GM12878 (cell line): Measurements from ENCODE around the gene TNFRSF14. TPM values are rescaled to one million over a fixed set of nuclear protein-coding genes. Genes with fewer than 3 reads are reported as not detected.
A peak's percentile ranks its signal among the peaks of the same experiment; 100 is the strongest.

Source experiments
- ATAC-seq: fragments of 200-7000 bp; cut with Tn5 transposase; 3 replicates; pipeline ENCODE4 v1.9.1; 2020; ENCODE audit warnings: mild to moderate bottlenecking, moderate library complexity
- BruUV-seq: library from RNA; stranded (reverse); fragments of 400-500 nt; replicated peaks from 2 replicates; lab custom pipeline; 2021; lab: Mats Ljungman, UMichigan
- CTCF ChIA-PET: fragments of 300-600 bp; sonication (Branson Sonifier 250); formaldehyde crosslinking; extraction: SDS; loops from one replicate; lab custom pipeline; 2021; ENCODE audit warnings: inconsistent platforms; lab: Yijun Ruan, JAX
- POLR2A ChIA-PET: fragments of 350-600 bp; formaldehyde crosslinking; extraction: SDS; loops from one replicate; lab custom pipeline; 2021; ENCODE audit warnings: inconsistent platforms; lab: Charles Lee
- RAD21 ChIA-PET: fragments of 300-600 bp; sonication (Branson Sonifier 250); formaldehyde crosslinking; loops from one replicate; lab custom pipeline; 2023; ENCODE audit warnings: antibody characterized with exemption; ENCODE audit not compliant: unreplicated experiment; lab: Charles Lee
- SMC1A ChIA-PET: fragments of 300-600 bp; sonication (Branson Sonifier 250); formaldehyde crosslinking; loops from one replicate; lab custom pipeline; 2023; ENCODE audit not compliant: unreplicated experiment, uncharacterized antibody; lab: Charles Lee
- DNase-seq: peaks from one replicate; pipeline ENCODE4 v3.0.0-alpha.2; 2011; ENCODE audit warnings: low read depth, low spot score
- FAIRE-seq: peaks from 3 replicates; lab custom pipeline; 2011; peaks lifted over from hg19 to GRCh38; lab: Jason Lieb, UNC
- H2AFZ ChIP-seq: 2 replicates; pipeline ENCODE4 v1.6.0; 2011; ENCODE audit warnings: low read depth, low read length, control low read depth; ENCODE audit not compliant: control insufficient read depth
- H3K27ac ChIP-seq: 2 replicates; pipeline ENCODE4 v1.5.1; 2011; ENCODE audit warnings: control low read depth; ENCODE audit not compliant: control insufficient read depth, insufficient read depth
- H3K27me3 ChIP-seq, 2 experiments: replicated peaks in 1 of 2; 2 replicates each; pipeline versions ENCODE4 v1.6.0 to v1.6.1; 2011; ENCODE audit warnings: low read length in 1 of 2; ENCODE audit not compliant: control insufficient read depth in 2 of 2, insufficient read depth in 2 of 2
- H3K36me3 ChIP-seq, 2 experiments: 2 replicates each; pipeline ENCODE4 v1.5.1; 2011; ENCODE audit warnings: low read length in 1 of 2; ENCODE audit not compliant: control insufficient read depth in 2 of 2, insufficient read depth in 2 of 2
- H3K4me1 ChIP-seq: 2 replicates; pipeline ENCODE4 v1.6.1; 2011; ENCODE audit warnings: mild to moderate bottlenecking, low read length, moderate library complexity, mixed read lengths; ENCODE audit not compliant: control insufficient read depth, insufficient read depth
- H3K4me2 ChIP-seq: 2 replicates; pipeline ENCODE4 v1.6.0; 2011; ENCODE audit warnings: control low read depth; ENCODE audit not compliant: control insufficient read depth, insufficient read depth
- H3K4me3 ChIP-seq: fragments of 200-600 bp; sonication (generic); 2 replicates; pipeline ENCODE4 v1.5.1; 2016
- H3K79me2 ChIP-seq: 2 replicates; pipeline ENCODE4 v1.6.0; 2011; ENCODE audit warnings: low read length; ENCODE audit not compliant: control insufficient read depth, insufficient read depth
- H3K9ac ChIP-seq: 2 replicates; pipeline ENCODE4 v1.8.0; 2011; ENCODE audit warnings: low read length, control low read depth, mixed read lengths; ENCODE audit not compliant: control insufficient read depth, insufficient read depth
- H3K9me3 ChIP-seq: replicated peaks from 3 replicates; pipeline ENCODE4 v1.5.1; 2011; ENCODE audit warnings: mild to moderate bottlenecking, low read length; ENCODE audit not compliant: control insufficient read depth, insufficient read depth
- H4K20me1 ChIP-seq: 2 replicates; pipeline ENCODE4 v1.6.0; 2011; ENCODE audit not compliant: control insufficient read depth, insufficient read depth
- POLR2A ChIP-seq: IDR thresholded peaks from 2 replicates; pipeline ENCODE4 v1.6.1; 2011; ENCODE audit warnings: low read depth, mild to moderate bottlenecking, low read length
- SMC3 ChIP-seq: IDR thresholded peaks from 2 replicates; pipeline ENCODE4 v1.6.1; 2011; ENCODE audit warnings: low read length, improper control_type of control experiment, borderline replicate concordance
- ZNF217 ChIP-seq: fragments of 450-650 bp; IDR thresholded peaks from 2 replicates; pipeline ENCODE4 v1.6.1; 2017; ENCODE audit warnings: antibody characterized with exemption, mild to moderate bottlenecking
- ZNF24 ChIP-seq: fragments of 450-650 bp; IDR thresholded peaks from 2 replicates; pipeline ENCODE4 v1.6.1; 2017; ENCODE audit warnings: antibody characterized with exemption, mild to moderate bottlenecking
- WGBS: methylation state at CpG from one replicate; pipeline ENCODE4 v1.1.6; 2016; ENCODE audit warnings: low lambda C conversion rate; ENCODE audit not compliant: insufficient replicate concordance, insufficient coverage; ENCODE audit errors: missing lambda C conversion rate; 5-methylcytosine and 5-hydroxymethylcytosine counted together
- in situ Hi-C: fragments of 300-500 bp; cut with MboI; formaldehyde crosslinking; loops from 9 replicates; pipeline ENCODE4 v1.14.3; 2018; ENCODE audit warnings: mixed read lengths
- intact Hi-C: fragments of 100-400 bp; cut with micrococcal nuclease; formaldehyde crosslinking; loops from one replicate; pipeline ENCODE4 v1.14.2; 2022; ENCODE audit not compliant: unreplicated experiment
- polyA plus RNA-seq, 11 experiments: library from polyadenylated mRNA; depleted of rRNA in 4 of 11; unstranded in 6 of 11; stranded (reverse) in 5 of 11; fragments of >200 nt; fragmentation: Nextera tagmentation in 4 of 11; fragmentation: Illumina TruSeq in 1 of 11; extraction: Ambion mirVana in 4 of 11; extraction: Trizol in 1 of 11; gene quantifications; 1 replicate in 1 of 11; 2 replicates in 10 of 11; pipeline versions ENCODE4 v1.2.1 to v1.2.3, GENCODE V29; 2011 to 2016; ENCODE audit warnings: inconsistent platforms in 2 of 11, missing spikeins in 2 of 11, low read depth in 1 of 11
- total RNA-seq, 4 experiments: library from RNA; depleted of rRNA in 3 of 4; stranded (reverse); fragments of >200 nt in 3 of 4; fragmentation: Illumina TruSeq in 1 of 4; extraction: Trizol in 1 of 4; gene quantifications; 2 replicates each; pipeline versions ENCODE4 v1.2.1 to v1.2.3, GENCODE V29; 2013 to 2021
- TF ChIP-seq, protein P1 (sequence below): fragments of 450-650 bp; IDR thresholded peaks from 2 replicates; pipeline ENCODE4 v1.6.1; 2017; ENCODE audit warnings: mild to moderate bottlenecking, moderate library complexity
- TF ChIP-seq, protein P2 (sequence below): fragments of 450-650 bp; IDR thresholded peaks from 2 replicates; pipeline ENCODE4 v1.6.1; 2018; ENCODE audit warnings: mild to moderate bottlenecking, low read depth, moderate library complexity; ENCODE audit not compliant: partially characterized antibody

The TNFRSF14 gene
- total and polyA plus RNA-seq, 10 of the 15 experiments (the other 5 are each of a cell fraction or from before 2014, with no cell fraction given), result 0.43 to 114 (median 41.5) TPM

DNA sequence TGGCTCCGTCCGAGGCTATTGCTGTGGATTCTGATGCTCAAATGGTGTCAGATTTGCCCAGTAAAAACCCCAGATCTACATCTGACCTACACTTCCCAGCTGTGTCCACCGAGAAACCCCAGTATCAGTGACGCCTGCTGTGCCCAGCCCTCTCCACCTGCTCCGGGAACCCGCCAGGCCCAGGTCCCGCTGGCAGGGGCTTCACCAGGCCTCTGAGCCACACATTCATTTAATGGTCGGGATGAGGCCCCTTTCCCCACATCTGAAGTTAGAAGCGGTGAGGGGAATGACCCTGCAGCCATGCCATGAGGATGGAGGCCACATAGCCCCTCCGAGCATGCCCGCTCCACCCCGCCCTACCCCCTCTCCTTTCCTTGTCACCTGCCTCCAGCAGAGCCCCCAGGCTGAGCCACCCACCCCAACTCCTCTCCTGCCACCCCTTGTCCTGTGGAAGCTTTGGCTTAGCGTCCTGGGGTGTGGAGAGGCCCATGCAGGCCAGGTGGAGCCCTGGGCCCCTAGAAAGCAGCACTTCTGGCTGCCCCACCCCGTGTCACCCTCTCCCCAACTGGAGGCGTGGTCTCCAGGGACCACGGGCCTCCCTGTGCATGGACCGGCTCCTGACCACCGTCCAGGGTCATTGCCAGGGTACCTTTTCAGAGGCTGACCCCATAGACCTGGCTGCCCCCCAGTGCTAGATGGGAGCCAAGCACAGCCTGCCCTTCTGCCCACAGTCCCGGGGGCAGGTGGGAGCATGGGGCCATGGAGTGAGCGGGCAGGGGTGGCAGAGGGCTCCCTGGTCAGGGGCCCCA, 8.0 kb downstream of the TNFRSF14 start:
- Histone ChIP-seq H2AFZ (no peak overlapping the region), H3K36me3 (no peaks in the 10 kb centered on the region; a peak in 2 of 4 replicates), H4K20me1 (no peaks in the 10 kb centered on the region), H3K27ac (no peak overlapping the region), H3K4me2 (no peak overlapping the region), H3K27me3 (no peaks in the 10 kb centered on the region), H3K9me3 (no peaks in the 10 kb centered on the region), H3K9ac (no peak overlapping the region), H3K4me3 (no peak overlapping the region), H3K4me1 (no peaks in the 10 kb centered on the region), H3K79me2 (peaks cover 1% of the 10 kb centered on the region; the same call in 1 of the 2 replicates)
- SMC1A ChIA-PET, result no interaction called here
- intact Hi-C loops, result no loop called here
- CTCF ChIA-PET, result interaction anchor here (1.0 kb wide), 1 partner anchor 149 kb away, joined by 3 read pairs; no protein-coding TSS in a partner anchor
- POLR2A ChIA-PET, result no interaction called here
- ATAC-seq, result no peak
- no TSS peak for BruUV-seq
- DNase-seq, result no peak
- in situ Hi-C loops, result no loop called here
- TF ChIP-seq POLR2A (peak; percentile 67), ZNF24 (no peak)
- FAIRE-seq, result no peak
- 73% methylated on average over 19 of the region's 20 CpGs for WGBS
- RAD21 ChIA-PET, result interaction anchor here (1.1 kb wide), 1 partner anchor 8 kb away, joined by 3 read pairs; the partner anchor contains the start of gene TNFRSF14

DNA sequence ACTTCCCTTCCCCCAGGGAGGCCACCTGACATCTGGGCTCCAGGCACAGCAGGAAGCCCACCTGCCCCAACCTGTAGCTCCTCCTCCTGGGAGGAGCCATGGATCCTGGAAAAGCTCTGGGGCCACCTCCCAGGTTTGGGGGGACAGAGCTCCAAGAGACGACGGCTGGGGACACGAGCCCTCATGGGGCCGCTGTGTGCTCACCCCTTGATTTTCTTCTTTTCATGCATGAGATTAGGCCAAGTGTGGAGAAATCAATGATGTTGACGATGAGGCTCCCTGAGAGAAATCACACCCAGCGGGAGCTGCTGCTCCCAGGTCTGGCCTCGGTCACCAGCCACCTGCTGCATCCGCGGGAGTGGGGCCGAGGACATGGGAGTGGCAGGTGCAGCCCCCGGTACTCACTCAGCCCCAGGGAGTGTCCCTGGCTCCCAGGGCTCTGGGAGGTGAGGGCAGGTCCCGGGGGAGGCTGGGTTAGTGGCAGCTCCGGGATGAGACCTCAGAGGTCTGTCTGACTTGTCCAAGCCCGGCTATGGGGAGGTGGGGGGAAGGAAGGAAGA, 8.7 kb downstream of the TNFRSF14 start:
- no peak for FAIRE-seq
- no peak for DNase-seq
- ChIA-PET SMC1A (no interaction called here), RAD21 (interaction anchor here (1.1 kb wide), 1 partner anchor 9 kb away, joined by 3 read pairs; the partner anchor contains the start of gene TNFRSF14), CTCF (no interaction called here), POLR2A (no interaction called here)
- intact Hi-C loops (no loop called here), in situ Hi-C loops (no loop called here)
- Histone ChIP-seq H3K4me1 (no peaks in the 10 kb centered on the region), H3K9me3 (no peaks in the 10 kb centered on the region), H3K4me2 (no peak overlapping the region), H3K9ac (no peak overlapping the region), H4K20me1 (no peaks in the 10 kb centered on the region), H3K27ac (no peak overlapping the region), H3K36me3 (no peaks in the 10 kb centered on the region; a peak in 2 of 4 replicates), H3K4me3 (no peak overlapping the region), H3K79me2 (no peaks in the 10 kb centered on the region; the same call in 1 of the 2 replicates), H2AFZ (no peak overlapping the region), H3K27me3 (no peaks in the 10 kb centered on the region)
- 29% methylated on average over 14 of the region's 14 CpGs for WGBS
- no TSS peak for BruUV-seq
- ATAC-seq, result no peak
- TF ChIP-seq POLR2A, result peak; percentile 25
- TF ChIP-seq ZNF217, result no peak
- TF ChIP-seq, protein P1, sequence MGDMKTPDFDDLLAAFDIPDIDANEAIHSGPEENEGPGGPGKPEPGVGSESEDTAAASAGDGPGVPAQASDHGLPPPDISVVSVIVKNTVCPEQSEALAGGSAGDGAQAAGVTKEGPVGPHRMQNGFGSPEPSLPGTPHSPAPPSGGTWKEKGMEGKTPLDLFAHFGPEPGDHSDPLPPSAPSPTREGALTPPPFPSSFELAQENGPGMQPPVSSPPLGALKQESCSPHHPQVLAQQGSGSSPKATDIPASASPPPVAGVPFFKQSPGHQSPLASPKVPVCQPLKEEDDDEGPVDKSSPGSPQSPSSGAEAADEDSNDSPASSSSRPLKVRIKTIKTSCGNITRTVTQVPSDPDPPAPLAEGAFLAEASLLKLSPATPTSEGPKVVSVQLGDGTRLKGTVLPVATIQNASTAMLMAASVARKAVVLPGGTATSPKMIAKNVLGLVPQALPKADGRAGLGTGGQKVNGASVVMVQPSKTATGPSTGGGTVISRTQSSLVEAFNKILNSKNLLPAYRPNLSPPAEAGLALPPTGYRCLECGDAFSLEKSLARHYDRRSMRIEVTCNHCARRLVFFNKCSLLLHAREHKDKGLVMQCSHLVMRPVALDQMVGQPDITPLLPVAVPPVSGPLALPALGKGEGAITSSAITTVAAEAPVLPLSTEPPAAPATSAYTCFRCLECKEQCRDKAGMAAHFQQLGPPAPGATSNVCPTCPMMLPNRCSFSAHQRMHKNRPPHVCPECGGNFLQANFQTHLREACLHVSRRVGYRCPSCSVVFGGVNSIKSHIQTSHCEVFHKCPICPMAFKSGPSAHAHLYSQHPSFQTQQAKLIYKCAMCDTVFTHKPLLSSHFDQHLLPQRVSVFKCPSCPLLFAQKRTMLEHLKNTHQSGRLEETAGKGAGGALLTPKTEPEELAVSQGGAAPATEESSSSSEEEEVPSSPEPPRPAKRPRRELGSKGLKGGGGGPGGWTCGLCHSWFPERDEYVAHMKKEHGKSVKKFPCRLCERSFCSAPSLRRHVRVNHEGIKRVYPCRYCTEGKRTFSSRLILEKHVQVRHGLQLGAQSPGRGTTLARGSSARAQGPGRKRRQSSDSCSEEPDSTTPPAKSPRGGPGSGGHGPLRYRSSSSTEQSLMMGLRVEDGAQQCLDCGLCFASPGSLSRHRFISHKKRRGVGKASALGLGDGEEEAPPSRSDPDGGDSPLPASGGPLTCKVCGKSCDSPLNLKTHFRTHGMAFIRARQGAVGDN, result no peak
- TF ChIP-seq, protein P2, sequence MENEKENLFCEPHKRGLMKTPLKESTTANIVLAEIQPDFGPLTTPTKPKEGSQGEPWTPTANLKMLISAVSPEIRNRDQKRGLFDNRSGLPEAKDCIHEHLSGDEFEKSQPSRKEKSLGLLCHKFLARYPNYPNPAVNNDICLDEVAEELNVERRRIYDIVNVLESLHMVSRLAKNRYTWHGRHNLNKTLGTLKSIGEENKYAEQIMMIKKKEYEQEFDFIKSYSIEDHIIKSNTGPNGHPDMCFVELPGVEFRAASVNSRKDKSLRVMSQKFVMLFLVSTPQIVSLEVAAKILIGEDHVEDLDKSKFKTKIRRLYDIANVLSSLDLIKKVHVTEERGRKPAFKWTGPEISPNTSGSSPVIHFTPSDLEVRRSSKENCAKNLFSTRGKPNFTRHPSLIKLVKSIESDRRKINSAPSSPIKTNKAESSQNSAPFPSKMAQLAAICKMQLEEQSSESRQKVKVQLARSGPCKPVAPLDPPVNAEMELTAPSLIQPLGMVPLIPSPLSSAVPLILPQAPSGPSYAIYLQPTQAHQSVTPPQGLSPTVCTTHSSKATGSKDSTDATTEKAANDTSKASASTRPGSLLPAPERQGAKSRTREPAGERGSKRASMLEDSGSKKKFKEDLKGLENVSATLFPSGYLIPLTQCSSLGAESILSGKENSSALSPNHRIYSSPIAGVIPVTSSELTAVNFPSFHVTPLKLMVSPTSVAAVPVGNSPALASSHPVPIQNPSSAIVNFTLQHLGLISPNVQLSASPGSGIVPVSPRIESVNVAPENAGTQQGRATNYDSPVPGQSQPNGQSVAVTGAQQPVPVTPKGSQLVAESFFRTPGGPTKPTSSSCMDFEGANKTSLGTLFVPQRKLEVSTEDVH, result no peak
- no peak for TF ChIP-seq ZNF24
- TF ChIP-seq SMC3, result no peak
